ENCODE measurements around the gene LRBA. TPM values are rescaled to one million over a fixed set of nuclear protein-coding genes. Genes with fewer than 3 reads are reported as not detected.
"Not testable (repeated sequence)": the region's sequence is repeated elsewhere in the genome, so short reads cannot be mapped to it uniquely, and the experiment has no call there.

LRBA gene
- total and polyA plus RNA-seq, 12 donors, result 6.2 to 31.2 (median 23.9) TPM

DNA sequence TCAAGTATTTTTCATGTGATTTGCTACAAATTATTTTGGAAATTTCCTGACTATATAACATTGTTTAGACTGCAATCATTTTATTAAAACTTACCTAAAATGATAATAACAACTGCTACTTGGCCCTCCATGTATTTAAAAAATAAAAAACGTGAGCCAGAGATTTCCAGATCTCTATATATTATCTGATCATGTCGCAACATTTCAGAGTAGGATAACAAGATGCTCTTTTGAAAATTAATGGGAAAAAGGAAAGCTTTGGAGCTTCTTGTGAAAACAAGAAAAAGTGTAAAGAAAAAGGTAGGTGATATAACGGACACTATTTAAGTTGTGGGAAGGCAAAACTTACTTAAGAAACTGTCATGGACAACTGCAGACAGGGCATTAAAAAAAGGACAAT is 448.0 kb downstream of the LRBA start:
- WGBS, 2 donors, result 86 to 94% methylated on average over 3 of the region's 3 CpGs
- H3K27me3 ChIP-seq, result no peaks in the 10 kb centered on the region
- no peak for DNase-seq

GRCh38 chr4:150564967-150565366 is 450.1 kb downstream of the LRBA start:
- WGBS, 2 donors, result 98% methylated on average over 2 of the region's 2 CpGs
- H3K36me3 ChIP-seq; intact Hi-C loops (cut with DNase I); H3K27ac ChIP-seq; DNase-seq; H3K4me3 ChIP-seq; H3K4me1 ChIP-seq; H3K27me3 ChIP-seq; ATAC-seq: not testable (repeated sequence)
- H3K9me3 ChIP-seq, result peaks cover 0 to 16% (median 0%) of the 10 kb centered on the region in 11 donors

More for the DNA sequence above, 448.0 kb downstream of the LRBA start:
- H3K36me3 ChIP-seq, result peaks cover 0 to 8% (median 0%) of the 10 kb centered on the region in 9 donors
- no peak overlapping the region for H3K4me3 ChIP-seq
- intact Hi-C loops (cut with DNase I), result no loop called here
- no peak for TF ChIP-seq CTCF (IDR thresholded peaks at IDR 0.05)
- H3K27ac ChIP-seq, result no peak overlapping the region
- ATAC-seq, result no peak
- peaks cover 0 to 16% (median 0%) of the 10 kb centered on the region in 11 donors for H3K9me3 ChIP-seq
- H3K4me1 ChIP-seq, result no peaks in the 10 kb centered on the region

DNA sequence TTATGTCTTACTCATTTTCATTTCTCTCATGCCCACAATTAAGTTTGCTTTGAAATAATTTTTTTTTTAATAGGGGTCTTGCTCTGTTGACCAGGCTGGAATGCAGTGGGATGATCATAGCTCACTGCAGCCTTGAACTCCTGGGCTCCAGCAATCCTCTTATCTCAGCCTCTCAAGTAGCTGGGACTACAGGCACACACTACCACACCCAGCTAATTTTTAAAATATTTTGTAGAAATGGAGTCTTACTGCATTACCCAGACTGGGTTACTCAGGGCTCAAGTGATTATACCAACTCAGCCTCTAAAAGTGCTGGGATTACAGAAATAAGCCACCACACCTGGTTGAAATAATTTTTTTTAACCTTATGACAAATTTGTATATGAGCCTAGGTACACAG is 452.3 kb downstream of the LRBA start:
- Histone ChIP-seq H3K36me3 (peaks cover 0 to 8% (median 0%) of the 10 kb centered on the region in 9 donors), H3K4me3 (no peak overlapping the region), H3K4me1 (no peaks in the 10 kb centered on the region), H3K9me3 (peaks cover 0 to 16% (median 0%) of the 10 kb centered on the region in 11 donors), H3K27me3 (no peaks in the 10 kb centered on the region), H3K27ac (no peak overlapping the region)
- TF ChIP-seq CTCF (IDR thresholded peaks at IDR 0.05), result no peak
- ATAC-seq (no peak), DNase-seq (no peak)
- intact Hi-C loops (cut with DNase I), result no loop called here

DNA sequence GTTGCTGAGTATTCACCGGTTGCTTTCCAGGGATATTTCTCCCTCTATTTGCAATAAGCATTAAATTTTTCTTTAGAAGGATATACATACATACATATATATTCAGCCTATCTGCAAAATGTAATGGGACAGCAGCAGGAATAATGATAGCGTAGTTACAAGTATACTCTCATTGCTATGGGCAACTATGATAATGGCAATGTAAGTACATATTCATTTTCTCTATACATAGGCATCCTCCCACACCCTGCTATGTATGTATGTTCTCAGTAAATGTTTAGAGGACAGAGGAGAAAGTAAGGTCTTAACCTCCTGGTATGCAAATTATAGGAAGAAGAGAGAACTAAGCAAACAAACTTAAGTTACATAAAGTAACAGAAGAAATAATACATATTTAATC is 452.8 kb downstream of the LRBA start:
- no peak overlapping the region for H3K4me3 ChIP-seq
- peaks cover 0 to 8% (median 0%) of the 10 kb centered on the region in 9 donors for H3K36me3 ChIP-seq
- ATAC-seq, result no peak
- no peaks in the 10 kb centered on the region for H3K4me1 ChIP-seq
- H3K9me3 ChIP-seq, result peaks cover 0 to 16% (median 0%) of the 10 kb centered on the region in 11 donors
- 98 to 100% methylated on average over 2 of the region's 2 CpGs for WGBS, 2 donors
- no peak for TF ChIP-seq CTCF (IDR thresholded peaks at IDR 0.05)
- H3K27me3 ChIP-seq, result no peaks in the 10 kb centered on the region
- DNase-seq, result no peak
- no peak overlapping the region for H3K27ac ChIP-seq
- intact Hi-C loops (cut with DNase I), result no loop called here

DNA sequence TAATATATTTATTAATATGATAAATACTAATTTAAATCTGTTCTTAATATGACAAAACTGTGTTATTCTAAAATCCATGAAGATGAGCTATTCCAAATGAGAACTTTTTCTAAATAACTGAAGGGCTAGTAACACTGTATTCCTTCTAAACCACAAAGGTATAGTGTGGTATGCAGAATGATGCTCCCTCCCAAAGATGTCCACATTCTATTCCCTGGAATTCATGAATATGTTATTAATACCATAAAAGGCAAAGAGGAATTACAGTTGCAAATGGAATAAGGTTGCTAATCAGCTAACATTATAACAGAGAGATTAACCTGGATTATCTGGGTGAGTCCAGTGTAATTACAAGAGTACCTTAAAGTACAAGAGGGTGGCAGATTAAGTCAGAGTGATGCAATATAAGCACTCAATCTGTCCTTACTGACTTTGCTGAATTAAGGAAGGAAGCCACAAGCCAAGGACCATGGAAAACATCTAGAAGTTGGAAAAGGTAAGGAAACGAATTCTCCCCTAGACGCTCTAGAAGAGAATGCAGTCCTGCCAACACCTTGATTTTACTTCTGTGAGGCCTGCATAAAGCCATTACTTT is 453.8 kb downstream of the LRBA start:
- TF ChIP-seq CTCF (IDR thresholded peaks at IDR 0.05), result no peak
- intact Hi-C loops (cut with DNase I), result no loop called here
- Histone ChIP-seq H3K4me1 (no peaks in the 10 kb centered on the region), H3K27ac (no peak overlapping the region), H3K27me3 (no peaks in the 10 kb centered on the region), H3K36me3 (peaks cover 0 to 8% (median 0%) of the 10 kb centered on the region in 9 donors), H3K4me3 (no peak overlapping the region), H3K9me3 (peaks cover 0 to 16% (median 0%) of the 10 kb centered on the region in 11 donors)
- no peak for DNase-seq
- WGBS, 2 donors, result 96 to 98% methylated on average over 2 of the region's 2 CpGs
- no peak for ATAC-seq

DNA sequence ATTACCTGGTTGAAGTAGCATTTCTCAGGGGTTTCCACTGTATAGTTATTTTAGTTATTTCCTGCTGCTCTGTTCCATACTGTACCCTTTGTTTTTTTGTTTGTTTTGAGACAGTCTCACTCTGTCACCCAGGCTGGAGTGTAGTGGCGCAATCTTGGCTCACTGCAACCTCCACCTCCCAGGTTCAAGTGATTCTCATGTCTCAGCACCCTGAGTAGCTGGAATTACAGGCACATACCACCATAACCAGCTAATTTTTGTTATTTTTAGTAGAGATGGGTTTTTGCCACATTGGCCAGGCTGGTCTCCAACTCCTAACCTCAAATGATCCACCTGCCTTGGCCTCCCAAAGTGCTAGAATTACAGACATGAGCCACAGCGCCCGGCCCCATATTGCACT is 457.3 kb downstream of the LRBA start:
- H3K27me3 ChIP-seq; ATAC-seq; H3K4me1 ChIP-seq; DNase-seq; H3K27ac ChIP-seq; H3K36me3 ChIP-seq; intact Hi-C loops (cut with DNase I); H3K4me3 ChIP-seq: not testable (repeated sequence)
- whole genome bisulfite sequencing, 2 donors, result 96 to 99% methylated on average over 3 of the region's 3 CpGs
- peaks cover 0 to 12% (median 0%) of the 10 kb centered on the region in 11 donors for H3K9me3 ChIP-seq
